ENCODE results near the gene CAPN13. TPM values are rescaled to one million over a fixed set of nuclear protein-coding genes. Genes with fewer than 3 reads are reported as not detected.

Gene CAPN13
- total and polyA plus RNA-seq, 2 experiments from 2014 or later: 0.50 to 0.94 TPM

- TF ChIP-seq CREB1 (CRISPR knock-in tag; IDR thresholded peaks at IDR 0.05; ENCODE audit: low read depth) (no peak), STAT1 (IDR thresholded peaks at IDR 0.05; ENCODE audit: unreplicated experiment) (no peak), CTCF (conservative IDR thresholded peaks at IDR 0.05; ENCODE audit: low read depth in 2 of 2) (no peak), REST (IDR thresholded peaks at IDR 0.05; ENCODE audit: unreplicated experiment) (no peak), ZNF114 (CRISPR knock-in tag; IDR thresholded peaks at IDR 0.05) (no peak), JUNB (IDR thresholded peaks at IDR 0.05; ENCODE audit: unreplicated experiment) (no peak), POLR2AphosphoS5 (IDR thresholded peaks at IDR 0.05; ENCODE audit: low read depth) (no peak)
Measured at GRCh38 chr2:30780776-30781330, 26.4 kb downstream of the CAPN13 start (continued).

- TF ChIP-seq CREB1 (CRISPR knock-in tag; IDR thresholded peaks at IDR 0.05; ENCODE audit: low read depth) (no peak), EZH2 (IDR thresholded peaks at IDR 0.05; ENCODE audit: low read depth, unreplicated experiment) (no peak)
- ATAC-seq: no peak
- Histone ChIP-seq H2AFZ (no peak overlapping the region), H3K9me2 (ENCODE audit: insufficient read depth) (peaks cover 7% of the 10 kb centered on the region; the same call in 1 of the 2 replicates), H3K4me2 (no peak overlapping the region), H4K20me1 (replicated peaks; ENCODE audit: insufficient read depth) (no peaks in the 10 kb centered on the region), H3K79me2 (replicated peaks; ENCODE audit: insufficient read depth) (no peaks in the 10 kb centered on the region), H3K4me1 (ENCODE audit: insufficient read depth) (no peaks in the 10 kb centered on the region), H3K27ac (ENCODE audit: low read depth) (no peak overlapping the region), H3K4me3 (no peak overlapping the region), H3K36me3 (ENCODE audit: insufficient read depth) (no peaks in the 10 kb centered on the region), H3F3A (replicated peaks; ENCODE audit: low read depth) (no peaks in the 10 kb centered on the region), H3K27me3 (ENCODE audit: insufficient read depth) (no peaks in the 10 kb centered on the region)
- DNase-seq (ENCODE audit: low spot score): no peak
- H3K27me3 Mint-ChIP-seq (ENCODE audit: insufficient read depth, low read depth, poor library complexity): no peaks in the 10 kb centered on the region
- no peak overlapping the region for H3K27ac Mint-ChIP-seq
- H3K4me3 Mint-ChIP-seq: no peak overlapping the region
- H3K9me3 Mint-ChIP-seq: no peaks in the 10 kb centered on the region
- peaks cover 2% of the 10 kb centered on the region; the same call in 1 of the 3 replicates for H3K4me1 Mint-ChIP-seq
- no peaks in the 10 kb centered on the region; the same call in 2 of the 3 replicates for H3K36me3 Mint-ChIP-seq (ENCODE audit: low read depth)
Measured at GRCh38 chr2:30778611-30779010, 28.6 kb downstream of the CAPN13 start.
